K562 (cell line): ENCODE results near the gene TACSTD2. TPM values are rescaled to one million over a fixed set of nuclear protein-coding genes. Genes with fewer than 3 reads are reported as not detected.

Experiments
- CHD7 ChIP-seq: fragments of 200-600 bp; sonication (generic); IDR thresholded peaks from one replicate; pipeline ENCODE4 v1.6.1; 2012; ENCODE audit warnings: mild to moderate bottlenecking, low read depth, low read length, inconsistent platforms
- FIP1L1 ChIP-seq: fragments of 200-400 bp; formaldehyde crosslinking; IDR thresholded peaks from 2 replicates; pipeline ENCODE4 v1.6.1; 2018; ENCODE audit warnings: mild to moderate bottlenecking, low read depth, low read length; ENCODE audit not compliant: poor library complexity, severe bottlenecking
- POLR2B ChIP-seq: fragments of 450-650 bp; IDR thresholded peaks from 2 replicates; pipeline ENCODE4 v1.6.1; 2018; ENCODE audit warnings: low read depth; ENCODE audit not compliant: partially characterized antibody
- PRDM10 ChIP-seq: fragments of 450-650 bp; IDR thresholded peaks from 2 replicates; pipeline ENCODE4 v1.6.1; 2018; ENCODE audit not compliant: partially characterized antibody
- polyA plus RNA-seq, 8 experiments: library from polyadenylated mRNA; depleted of rRNA in 4 of 8; stranded (reverse) in 5 of 8; unstranded in 3 of 8; fragments of >200 nt; fragmentation: Nextera tagmentation in 2 of 8; fragmentation: Illumina TruSeq in 1 of 8; extraction: Ambion mirVana in 2 of 8; extraction: Trizol in 1 of 8; gene quantifications; 2 replicates each; pipeline versions ENCODE4 v1.2.1 to v1.2.3, GENCODE V29; 2011 to 2014; ENCODE audit warnings: inconsistent platforms in 1 of 8, missing spikeins in 1 of 8
- total RNA-seq, 7 experiments: library from RNA; depleted of rRNA in 6 of 7; stranded (reverse); fragments of >200 nt in 6 of 7; fragmentation: Illumina TruSeq in 2 of 7; extraction: Trizol in 2 of 7; gene quantifications; 2 replicates each; pipeline versions ENCODE4 v1.2.1 to v1.2.3, GENCODE V29; 2011 to 2021; ENCODE audit warnings: low replicate concordance in 1 of 7

The TACSTD2 gene
- total and polyA plus RNA-seq, 9 of the 15 experiments (the other 6 are each of a cell fraction or from before 2014, with no cell fraction given): 0.04 to 0.31 TPM; not detected in 7

GRCh38 chr1:58546520-58547308 is 30.3 kb downstream of the TACSTD2 start, which contains the start of gene OMA1 (continued):
- TF ChIP-seq CHD7: no peak
- peak; percentile 46 for TF ChIP-seq FIP1L1
- TF ChIP-seq POLR2B: peak; percentile 78
- no peak for TF ChIP-seq PRDM10
